Fibroblast of lung (primary cell): ENCODE measurements around the gene CMIP. TPM values are rescaled to one million over a fixed set of nuclear protein-coding genes. Genes with fewer than 3 reads are reported as not detected.

Source experiments
- DNase-seq, 2 donors: peaks; one replicate each; pipeline versions ENCODE4 v3.0.0 to v3.0.0-alpha.2; 2010; ENCODE audit warnings: low read depth in 2 of 2
- H2AFZ ChIP-seq: 2 replicates; pipeline ENCODE4 v1.5.1; 2012; ENCODE audit warnings: low read length, control low read depth, inconsistent platforms
- H3K27ac ChIP-seq: 2 replicates; pipeline ENCODE4 v1.5.1; 2011; ENCODE audit warnings: low read length, control low read depth; ENCODE audit not compliant: insufficient read depth
- H3K27me3 ChIP-seq: 2 replicates; pipeline ENCODE4 v1.5.1; 2011; ENCODE audit warnings: mild to moderate bottlenecking, low read length; ENCODE audit not compliant: control insufficient read depth, insufficient read depth
- H3K36me3 ChIP-seq: 2 replicates; pipeline ENCODE4 v1.5.1; 2011; ENCODE audit warnings: low read length; ENCODE audit not compliant: control insufficient read depth, insufficient read depth
- H3K4me1 ChIP-seq: 2 replicates; pipeline ENCODE4 v1.5.1; 2011; ENCODE audit warnings: low read length; ENCODE audit not compliant: control insufficient read depth, insufficient read depth; ENCODE audit errors: extremely low read depth
- H3K4me2 ChIP-seq: 2 replicates; pipeline ENCODE4 v1.5.1; 2011; ENCODE audit warnings: low read length, control low read depth; ENCODE audit not compliant: insufficient read depth; ENCODE audit errors: extremely low read depth
- H3K4me3 ChIP-seq, 4 experiments: fragments of 200-600 bp in 1 of 4; sonication (generic) in 1 of 4; replicated peaks in 1 of 4; 2 replicates each; pipeline ENCODE4 v1.5.1; 2011 to 2016; ENCODE audit warnings: low read length in 4 of 4, low read depth in 3 of 4, mild to moderate bottlenecking in 3 of 4, control low read depth in 2 of 4, inconsistent platforms in 1 of 4, mixed read lengths in 1 of 4; ENCODE audit not compliant: insufficient read depth in 1 of 4; ENCODE audit errors: control extremely low read depth in 1 of 4
- H3K79me2 ChIP-seq: 2 replicates; pipeline ENCODE4 v1.5.1; 2012; ENCODE audit warnings: mild to moderate bottlenecking, low read length, inconsistent platforms; ENCODE audit not compliant: control insufficient read depth, insufficient read depth
- H3K9ac ChIP-seq: 2 replicates; pipeline ENCODE4 v1.5.1; 2011; ENCODE audit warnings: mild to moderate bottlenecking, low read length, control low read depth; ENCODE audit not compliant: insufficient read depth
- H3K9me3 ChIP-seq: 2 replicates; pipeline ENCODE4 v1.5.1; 2012; ENCODE audit warnings: low read depth, low read length; ENCODE audit not compliant: control insufficient read depth, insufficient read depth
- H4K20me1 ChIP-seq: 2 replicates; pipeline ENCODE4 v1.5.1; 2011; ENCODE audit warnings: low read length; ENCODE audit not compliant: control insufficient read depth, insufficient read depth; ENCODE audit errors: extremely low read depth
- CTCF ChIP-seq, 2 donors: IDR thresholded peaks in 1 of 2; conservative IDR thresholded peaks in 1 of 2; 1 replicate in 1 of 2; 2 replicates in 1 of 2; pipeline ENCODE4 v1.5.1; 2011 to 2012; ENCODE audit warnings: low read length in 2 of 2, control low read depth in 1 of 2, inconsistent platforms in 1 of 2, low read depth in 1 of 2, mild to moderate bottlenecking in 1 of 2
- EZH2 ChIP-seq: IDR thresholded peaks from 2 replicates; pipeline ENCODE4 v1.5.1; 2012; ENCODE audit warnings: low read length, control low read depth, mild to moderate bottlenecking; ENCODE audit errors: missing control alignments
- polyA plus RNA-seq, 2 donors: library from polyadenylated mRNA; depleted of rRNA in 1 of 2; stranded (reverse) in 1 of 2; unstranded in 1 of 2; fragments of >200 nt; gene quantifications; 2 replicates each; pipeline ENCODE4 v1.2.1, GENCODE V29; 2011 to 2012; ENCODE audit warnings: missing spikeins in 1 of 2
- total RNA-seq: library from RNA; depleted of rRNA; stranded (reverse); fragments of >200 nt; gene quantifications from 2 replicates; pipeline ENCODE4 v1.2.1, GENCODE V29; 2014

CMIP gene
- total and polyA plus RNA-seq, 2 donors (not counting 1 experiment from before 2014, with no cell fraction given), result 1.9 to 5.1 TPM

- H3K4me1 ChIP-seq, result no peaks in the 10 kb centered on the region
- H3K27ac ChIP-seq, result no peak overlapping the region
- H3K79me2 ChIP-seq, result no peaks in the 10 kb centered on the region
- DNase-seq, result no peak
- no peak overlapping the region for H3K4me3 ChIP-seq
- no peaks in the 10 kb centered on the region for H4K20me1 ChIP-seq
- H3K36me3 ChIP-seq, result no peaks in the 10 kb centered on the region
- H3K9me3 ChIP-seq, result no peaks in the 10 kb centered on the region
- no peak overlapping the region for H3K4me2 ChIP-seq
- no peak for TF ChIP-seq EZH2
- TF ChIP-seq CTCF (conservative IDR thresholded peaks at IDR 0.05 in 1 of 2, IDR thresholded peaks at IDR 0.05 in 1 of 2; ENCODE audit: low read depth in 1 of 2, low read length in 2 of 2), result no peak
- no peak overlapping the region for H2AFZ ChIP-seq
- no peak overlapping the region for H3K9ac ChIP-seq
- no peaks in the 10 kb centered on the region for H3K27me3 ChIP-seq
Observed at GRCh38 chr16:81591545-81591870, 146.9 kb downstream of the CMIP start.

GRCh38 chr16:81592353-81592866, 147.8 kb downstream of the CMIP start:
- no peak overlapping the region for H3K4me2 ChIP-seq
- H2AFZ ChIP-seq, result no peak overlapping the region
- no peaks in the 10 kb centered on the region for H3K79me2 ChIP-seq
- no peaks in the 10 kb centered on the region for H3K36me3 ChIP-seq
- no peaks in the 10 kb centered on the region for H3K27me3 ChIP-seq
- no peak overlapping the region for H3K4me3 ChIP-seq
- H3K4me1 ChIP-seq, result no peaks in the 10 kb centered on the region
- H3K9me3 ChIP-seq, result no peaks in the 10 kb centered on the region
- no peak for DNase-seq
- no peaks in the 10 kb centered on the region for H4K20me1 ChIP-seq
- TF ChIP-seq CTCF (conservative IDR thresholded peaks at IDR 0.05 in 1 of 2, IDR thresholded peaks at IDR 0.05 in 1 of 2; ENCODE audit: low read depth in 1 of 2, low read length in 2 of 2) (no peak), EZH2 (no peak)
- no peak overlapping the region for H3K9ac ChIP-seq
- H3K27ac ChIP-seq, result no peak overlapping the region

- Histone ChIP-seq H4K20me1 (no peaks in the 10 kb centered on the region), H3K79me2 (no peaks in the 10 kb centered on the region)
Observed at GRCh38 chr16:81593481-81593880, 148.9 kb downstream of the CMIP start.

More at GRCh38 chr16:81593481-81593880, 148.9 kb downstream of the CMIP start:
- Histone ChIP-seq H3K4me1 (no peaks in the 10 kb centered on the region), H2AFZ (no peak overlapping the region), H3K36me3 (no peaks in the 10 kb centered on the region), H3K27me3 (no peaks in the 10 kb centered on the region), H3K4me2 (no peak overlapping the region), H3K9ac (no peak overlapping the region), H3K27ac (no peak overlapping the region), H3K9me3 (no peaks in the 10 kb centered on the region), H3K4me3 (no peak overlapping the region)
- no peak for DNase-seq
- no peak for TF ChIP-seq CTCF (conservative IDR thresholded peaks at IDR 0.05 in 1 of 2, IDR thresholded peaks at IDR 0.05 in 1 of 2; ENCODE audit: low read depth in 1 of 2, low read length in 2 of 2)
- no peak for TF ChIP-seq EZH2
